Fibroblast of lung (primary cell): Measurements from ENCODE around the gene HIPK1.

Experiments used
- EZH2 ChIP-seq: IDR thresholded peaks from 2 replicates; pipeline ENCODE4 v1.5.1; 2012; ENCODE audit warnings: low read length, control low read depth, mild to moderate bottlenecking; ENCODE audit errors: missing control alignments
- TF ChIP-seq, protein P1 (sequence below), 2 donors: IDR thresholded peaks in 1 of 2; conservative IDR thresholded peaks in 1 of 2; 1 replicate in 1 of 2; 2 replicates in 1 of 2; pipeline ENCODE4 v1.5.1; 2011 to 2012; ENCODE audit warnings: low read length in 2 of 2, control low read depth in 1 of 2, inconsistent platforms in 1 of 2, low read depth in 1 of 2, mild to moderate bottlenecking in 1 of 2

DNA sequence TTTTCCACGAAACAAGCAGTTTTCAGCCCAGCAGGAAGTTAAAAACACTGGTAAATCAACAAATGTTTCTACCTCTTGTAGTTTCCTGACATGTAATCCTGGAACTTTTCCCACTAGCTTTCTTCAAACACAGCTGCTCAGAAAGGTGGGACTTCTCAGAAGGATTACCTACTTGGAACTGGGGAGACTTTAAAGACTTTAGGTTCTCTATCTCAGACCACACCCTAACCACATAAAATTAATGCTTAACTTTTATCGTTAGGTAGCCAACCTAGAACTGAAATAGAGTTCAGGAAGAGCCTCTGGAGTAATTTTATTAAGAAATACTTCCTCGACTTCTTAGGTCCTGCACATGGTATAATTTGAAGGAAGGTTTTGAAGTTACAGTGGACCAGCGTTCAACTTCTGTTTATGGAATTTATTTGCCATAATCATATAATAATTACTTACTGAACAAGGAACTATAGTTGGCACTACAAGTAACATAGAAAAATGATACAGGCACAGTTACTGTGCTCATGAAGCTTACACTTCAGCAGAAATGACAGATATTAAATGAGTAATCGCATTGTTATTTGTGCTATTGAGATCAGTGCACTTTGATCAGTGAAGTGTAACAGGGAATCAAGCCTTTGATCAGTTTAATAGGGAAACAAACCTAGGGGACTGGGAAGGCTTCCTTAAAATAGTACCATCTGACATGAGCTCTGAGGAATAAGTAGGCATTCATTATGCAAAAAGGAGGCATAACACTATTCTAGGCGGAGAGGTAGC, 41.5 kb upstream of the HIPK1 start, which contains the start of gene BCL2L15:
- TF ChIP-seq, protein P1, sequence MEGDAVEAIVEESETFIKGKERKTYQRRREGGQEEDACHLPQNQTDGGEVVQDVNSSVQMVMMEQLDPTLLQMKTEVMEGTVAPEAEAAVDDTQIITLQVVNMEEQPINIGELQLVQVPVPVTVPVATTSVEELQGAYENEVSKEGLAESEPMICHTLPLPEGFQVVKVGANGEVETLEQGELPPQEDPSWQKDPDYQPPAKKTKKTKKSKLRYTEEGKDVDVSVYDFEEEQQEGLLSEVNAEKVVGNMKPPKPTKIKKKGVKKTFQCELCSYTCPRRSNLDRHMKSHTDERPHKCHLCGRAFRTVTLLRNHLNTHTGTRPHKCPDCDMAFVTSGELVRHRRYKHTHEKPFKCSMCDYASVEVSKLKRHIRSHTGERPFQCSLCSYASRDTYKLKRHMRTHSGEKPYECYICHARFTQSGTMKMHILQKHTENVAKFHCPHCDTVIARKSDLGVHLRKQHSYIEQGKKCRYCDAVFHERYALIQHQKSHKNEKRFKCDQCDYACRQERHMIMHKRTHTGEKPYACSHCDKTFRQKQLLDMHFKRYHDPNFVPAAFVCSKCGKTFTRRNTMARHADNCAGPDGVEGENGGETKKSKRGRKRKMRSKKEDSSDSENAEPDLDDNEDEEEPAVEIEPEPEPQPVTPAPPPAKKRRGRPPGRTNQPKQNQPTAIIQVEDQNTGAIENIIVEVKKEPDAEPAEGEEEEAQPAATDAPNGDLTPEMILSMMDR (conservative IDR thresholded peaks at IDR 0.05 in 1 of 2, IDR thresholded peaks at IDR 0.05 in 1 of 2; ENCODE audit: low read depth in 1 of 2, low read length in 2 of 2) = no peak
- no peak for TF ChIP-seq EZH2
